Measurements from ENCODE around the gene FOXG1.

GRCh38 chr14:28757786-28758185, 8.8 kb upstream of the FOXG1 start:
- TF ChIP-seq EZH2 (IDR thresholded peaks at IDR 0.05; ENCODE audit: insufficient read depth, low read length) (no peak), CTCF (IDR thresholded peaks at IDR 0.05; ENCODE audit: insufficient read depth, low read depth, low read length) (no peak)

All from astrocyte (in vitro differentiated cells and primary cell).